Natural killer cell (primary cell): Measurements from ENCODE around the gene BAG3. TPM values are rescaled to one million over a fixed set of nuclear protein-coding genes. Genes with fewer than 3 reads are reported as not detected.

Source experiments
- ATAC-seq, 3 donors: fragments of 150-1000 bp in 2 of 3; fragments of 200-7000 bp in 1 of 3; cut with Tn5 transposase; 1 replicate in 1 of 3; 2 replicates in 2 of 3; pipeline ENCODE4 v1.10.0; 2021; ENCODE audit warnings: mild to moderate bottlenecking in 2 of 3, moderate library complexity in 2 of 3
- DNase-seq, 2 donors: peaks; one replicate each; pipeline versions ENCODE4 v3.0.0 to v3.0.0-alpha.2; 2013 to 2021; ENCODE audit warnings: mixed read lengths in 1 of 2
- H3K27ac ChIP-seq: one replicate; pipeline ENCODE4 v1.5.1; 2013; ENCODE audit warnings: mild to moderate bottlenecking, low read length
- H3K27me3 ChIP-seq: one replicate; pipeline ENCODE4 v1.6.1; 2013; ENCODE audit warnings: low read length; ENCODE audit not compliant: control insufficient read depth, insufficient read depth
- H3K36me3 ChIP-seq: one replicate; pipeline ENCODE4 v1.6.1; 2013; ENCODE audit warnings: low read length; ENCODE audit not compliant: control insufficient read depth, insufficient read depth
- H3K4me1 ChIP-seq: one replicate; pipeline ENCODE4 v1.6.1; 2013; ENCODE audit warnings: low read length; ENCODE audit not compliant: control insufficient read depth, insufficient read depth
- H3K4me3 ChIP-seq: one replicate; pipeline ENCODE4 v1.5.1; 2013; ENCODE audit warnings: low read length
- H3K9me3 ChIP-seq: one replicate; pipeline ENCODE4 v1.6.1; 2013; ENCODE audit warnings: low read length; ENCODE audit not compliant: control insufficient read depth, insufficient read depth
- H3K27ac Mint-ChIP-seq, 2 donors: one replicate each; pipeline ENCODE4 v1.8.0; 2022; ENCODE audit warnings: mild to moderate bottlenecking in 2 of 2, mixed read lengths in 2 of 2, moderate library complexity in 1 of 2
- H3K27me3 Mint-ChIP-seq, 2 donors: one replicate each; pipeline ENCODE4 v1.8.0; 2022; ENCODE audit warnings: low read depth in 2 of 2, mixed read lengths in 2 of 2
- H3K36me3 Mint-ChIP-seq: one replicate; pipeline ENCODE4 v1.8.0; 2022; ENCODE audit warnings: mixed read lengths
- H3K4me1 Mint-ChIP-seq, 2 donors: one replicate each; pipeline ENCODE4 v1.8.0; 2022; ENCODE audit warnings: mixed read lengths in 2 of 2
- H3K4me3 Mint-ChIP-seq: one replicate; pipeline ENCODE4 v1.8.0; 2022; ENCODE audit warnings: mild to moderate bottlenecking, moderate library complexity, mixed read lengths
- H3K9me3 Mint-ChIP-seq, 2 donors: one replicate each; pipeline ENCODE4 v1.8.0; 2022; ENCODE audit warnings: mixed read lengths in 2 of 2
- WGBS: methylation state at CpG from one replicate; pipeline ENCODE4 v1.1.7; 2013; ENCODE audit warnings: missing lambda C conversion rate; ENCODE audit not compliant: insufficient coverage; 5-methylcytosine and 5-hydroxymethylcytosine counted together
- intact Hi-C: fragments of 100-400 bp; cut with micrococcal nuclease; formaldehyde crosslinking; loops from one replicate; pipeline ENCODE4 v1.14.2; 2022
- total RNA-seq, 4 donors: library from RNA; stranded (reverse); fragments of 120-200 nt in 1 of 4; gene quantifications; one replicate each; pipeline versions ENCODE4 v1.2.3 to v1.2.4, GENCODE V29; 2013 to 2022
- TF ChIP-seq, protein P1 (sequence below): fragments of 200-600 bp; IDR thresholded peaks from one replicate; pipeline ENCODE4 v1.8.0; 2022; ENCODE audit warnings: antibody characterized with exemption

The BAG3 gene
- total RNA-seq, 3 donors from 2014 or later (not counting 1 experiment from before 2014, with no cell fraction given) = 7.6 to 9.7 (median 8.3) TPM

- Histone ChIP-seq H3K27ac (no peak overlapping the region), H3K9me3 (no peaks in the 10 kb centered on the region), H3K4me3 (no peak overlapping the region), H3K36me3 (no peaks in the 10 kb centered on the region), H3K4me1 (peaks cover 15% of the 10 kb centered on the region), H3K27me3 (no peaks in the 10 kb centered on the region)
- Mint-ChIP-seq H3K4me3 (no peak overlapping the region), H3K9me3 (no peaks in the 10 kb centered on the region), H3K27me3 (peaks cover 10 to 22% of the 10 kb centered on the region in 2 donors), H3K4me1 (peaks cover 15 to 16% of the 10 kb centered on the region in 2 donors), H3K36me3 (no peaks in the 10 kb centered on the region), H3K27ac (no peak overlapping the region)
- WGBS = 61% methylated on average over 2 of the region's 2 CpGs
- ATAC-seq (peak; percentile 59 to 96 (median 87)), DNase-seq (peak in 1 of 2 donors; percentile 70)
- intact Hi-C loops = no loop called here
- TF ChIP-seq, protein P1, sequence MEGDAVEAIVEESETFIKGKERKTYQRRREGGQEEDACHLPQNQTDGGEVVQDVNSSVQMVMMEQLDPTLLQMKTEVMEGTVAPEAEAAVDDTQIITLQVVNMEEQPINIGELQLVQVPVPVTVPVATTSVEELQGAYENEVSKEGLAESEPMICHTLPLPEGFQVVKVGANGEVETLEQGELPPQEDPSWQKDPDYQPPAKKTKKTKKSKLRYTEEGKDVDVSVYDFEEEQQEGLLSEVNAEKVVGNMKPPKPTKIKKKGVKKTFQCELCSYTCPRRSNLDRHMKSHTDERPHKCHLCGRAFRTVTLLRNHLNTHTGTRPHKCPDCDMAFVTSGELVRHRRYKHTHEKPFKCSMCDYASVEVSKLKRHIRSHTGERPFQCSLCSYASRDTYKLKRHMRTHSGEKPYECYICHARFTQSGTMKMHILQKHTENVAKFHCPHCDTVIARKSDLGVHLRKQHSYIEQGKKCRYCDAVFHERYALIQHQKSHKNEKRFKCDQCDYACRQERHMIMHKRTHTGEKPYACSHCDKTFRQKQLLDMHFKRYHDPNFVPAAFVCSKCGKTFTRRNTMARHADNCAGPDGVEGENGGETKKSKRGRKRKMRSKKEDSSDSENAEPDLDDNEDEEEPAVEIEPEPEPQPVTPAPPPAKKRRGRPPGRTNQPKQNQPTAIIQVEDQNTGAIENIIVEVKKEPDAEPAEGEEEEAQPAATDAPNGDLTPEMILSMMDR = no peak
These were observed 8.5 kb upstream of the BAG3 start for GRCh38 chr10:119642556-119643111.

- H3K4me3 Mint-ChIP-seq = no peak overlapping the region
These were observed 7.6 kb upstream of the BAG3 start for GRCh38 chr10:119643306-119644204.

DNA sequence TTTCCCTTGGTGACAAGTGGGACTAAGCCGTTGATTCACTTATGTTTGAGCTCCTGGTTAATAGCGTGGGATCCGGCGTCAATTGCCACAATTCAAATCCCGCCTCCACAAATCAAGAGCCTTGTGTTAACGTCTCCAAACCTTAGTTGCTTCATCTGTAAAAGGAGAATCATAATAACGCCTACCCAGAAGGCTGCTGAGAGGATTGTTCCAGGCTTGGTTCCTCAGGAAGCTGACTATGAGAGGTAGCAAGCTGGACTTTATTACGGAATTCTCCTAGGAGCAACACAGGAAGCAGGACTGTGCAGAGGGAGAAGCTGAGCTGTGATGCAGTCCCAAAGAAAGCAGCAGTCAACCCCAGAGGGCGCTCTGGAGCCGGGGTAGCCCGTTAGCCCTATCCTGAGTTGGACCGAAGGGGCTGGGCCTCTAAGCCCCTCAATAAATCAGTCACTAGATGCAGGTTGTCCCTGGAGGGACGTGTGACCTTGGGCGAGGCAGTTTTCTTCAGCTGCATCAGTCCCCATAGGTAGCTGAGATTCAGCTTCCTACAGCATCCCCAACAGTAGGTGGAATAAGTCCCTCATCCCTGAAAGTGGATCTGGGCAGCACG lies 6.9 kb upstream of the BAG3 start:
- Mint-ChIP-seq H3K36me3 (no peaks in the 10 kb centered on the region), H3K27ac (no peak overlapping the region), H3K4me3 (no peak overlapping the region), H3K9me3 (no peaks in the 10 kb centered on the region), H3K27me3 (peaks cover 10 to 22% of the 10 kb centered on the region in 2 donors), H3K4me1 (peaks cover 15 to 16% of the 10 kb centered on the region in 2 donors)
- Histone ChIP-seq H3K36me3 (no peaks in the 10 kb centered on the region), H3K27ac (no peak overlapping the region), H3K4me1 (peaks cover 15% of the 10 kb centered on the region), H3K27me3 (no peaks in the 10 kb centered on the region), H3K4me3 (no peak overlapping the region), H3K9me3 (no peaks in the 10 kb centered on the region)
- ATAC-seq (no peak), DNase-seq (no peak)
- 78% methylated on average over 15 of the region's 15 CpGs for WGBS
- intact Hi-C loops = no loop called here
- TF ChIP-seq, protein P1 = no peak

More at GRCh38 chr10:119643306-119644204, 7.6 kb upstream of the BAG3 start:
- Mint-ChIP-seq H3K27me3 (peaks cover 10 to 22% of the 10 kb centered on the region in 2 donors), H3K9me3 (no peaks in the 10 kb centered on the region), H3K4me1 (peaks cover 15 to 16% of the 10 kb centered on the region in 2 donors), H3K27ac (no peak overlapping the region), H3K36me3 (no peaks in the 10 kb centered on the region)
- H3K4me3 ChIP-seq = no peak overlapping the region
- ATAC-seq (no peak), DNase-seq (no peak)
- TF ChIP-seq, protein P1 = no peak
- 94% methylated on average over 15 of the region's 15 CpGs for WGBS
- H3K27ac ChIP-seq = no peak overlapping the region
- intact Hi-C loops = no loop called here
- no peaks in the 10 kb centered on the region for H3K36me3 ChIP-seq
- H3K27me3 ChIP-seq = no peaks in the 10 kb centered on the region
- no peaks in the 10 kb centered on the region for H3K9me3 ChIP-seq
- peaks cover 15% of the 10 kb centered on the region for H3K4me1 ChIP-seq
